ENCODE results near the gene KRTAP10-9. TPM values are rescaled to one million over a fixed set of nuclear protein-coding genes. Genes with fewer than 3 reads are reported as not detected.

Gene KRTAP10-9
- total RNA-seq, 4 donors from 2014 or later, result not detected

GRCh38 chr21:44581158-44581557 lies 45.7 kb upstream of the KRTAP10-9 start:
- peaks cover 5 to 26% (median 9%) of the 10 kb centered on the region in 3 donors for H3K27me3 ChIP-seq
- H3K9me3 ChIP-seq, result peaks cover 0 to 12% (median 0%) of the 10 kb centered on the region in 3 donors
- H3K36me3 ChIP-seq, result no peaks in the 10 kb centered on the region
- no peak for DNase-seq
- no peak for ATAC-seq
- H3K27ac ChIP-seq, result no peak overlapping the region
- TF ChIP-seq POLR2A (IDR thresholded peaks at IDR 0.05), result no peak
- TF ChIP-seq CTCF (IDR thresholded peaks at IDR 0.05 in 4 of 5, conservative IDR thresholded peaks at IDR 0.05 in 1 of 5), result no peak
- in situ Hi-C loops (cut with MboI; ENCODE audit: low sequenced_read_pairs in 4 of 4) (no loop called here), intact Hi-C loops (cut with DNase I; ENCODE audit: low total_unique reads) (no loop called here)
- no peaks in the 10 kb centered on the region for H3K4me1 ChIP-seq
- H3K4me3 ChIP-seq, result no peak overlapping the region

GRCh38 chr21:44582055-44582454 lies 44.8 kb upstream of the KRTAP10-9 start:
- Histone ChIP-seq H3K9me3 (peaks cover 0 to 12% (median 0%) of the 10 kb centered on the region in 3 donors), H3K36me3 (no peaks in the 10 kb centered on the region), H3K4me3 (peak overlapping the region in 1 of 4 donors; percentile 25), H3K27me3 (peaks cover 5 to 28% (median 15%) of the 10 kb centered on the region in 3 donors), H3K27ac (no peak overlapping the region), H3K4me1 (no peaks in the 10 kb centered on the region)
- intact Hi-C loops (cut with DNase I; ENCODE audit: low total_unique reads) (no loop called here), in situ Hi-C loops (cut with MboI; ENCODE audit: low sequenced_read_pairs in 4 of 4) (no loop called here)
- DNase-seq (no peak), ATAC-seq (no peak)
- no peak for TF ChIP-seq POLR2A (IDR thresholded peaks at IDR 0.05)
- no peak for TF ChIP-seq CTCF (IDR thresholded peaks at IDR 0.05 in 4 of 5, conservative IDR thresholded peaks at IDR 0.05 in 1 of 5)

GRCh38 chr21:44583089-44583799 lies 43.6 kb upstream of the KRTAP10-9 start:
- no peak overlapping the region for H3K4me3 ChIP-seq
- intact Hi-C loops (cut with DNase I; ENCODE audit: low total_unique reads) (no loop called here), in situ Hi-C loops (cut with MboI; ENCODE audit: low sequenced_read_pairs in 4 of 4) (no loop called here)
- no peaks in the 10 kb centered on the region for H3K36me3 ChIP-seq
- no peak for ATAC-seq
- TF ChIP-seq CTCF (IDR thresholded peaks at IDR 0.05 in 4 of 5, conservative IDR thresholded peaks at IDR 0.05 in 1 of 5), result no peak
- TF ChIP-seq POLR2A (IDR thresholded peaks at IDR 0.05), result no peak
- H3K27me3 ChIP-seq, result peaks cover 5 to 28% (median 15%) of the 10 kb centered on the region in 3 donors
- peaks cover 0 to 12% (median 0%) of the 10 kb centered on the region in 3 donors for H3K9me3 ChIP-seq
- H3K27ac ChIP-seq, result no peak overlapping the region
- DNase-seq, result no peak
- H3K4me1 ChIP-seq, result no peaks in the 10 kb centered on the region

- ATAC-seq, result no peak
- in situ Hi-C loops (cut with MboI; ENCODE audit: low sequenced_read_pairs in 4 of 4), result no loop called here
- H3K27me3 ChIP-seq, result peaks cover 5 to 28% (median 15%) of the 10 kb centered on the region in 3 donors
These were observed 43.1 kb upstream of the KRTAP10-9 start for GRCh38 chr21:44583800-44584147.

More at GRCh38 chr21:44583800-44584147, 43.1 kb upstream of the KRTAP10-9 start:
- DNase-seq, result no peak
- Histone ChIP-seq H3K36me3 (no peaks in the 10 kb centered on the region), H3K27ac (no peak overlapping the region), H3K4me1 (no peaks in the 10 kb centered on the region), H3K4me3 (no peak overlapping the region), H3K9me3 (peaks cover 0 to 12% (median 0%) of the 10 kb centered on the region in 3 donors)
- no peak for TF ChIP-seq CTCF (IDR thresholded peaks at IDR 0.05 in 4 of 5, conservative IDR thresholded peaks at IDR 0.05 in 1 of 5)
- TF ChIP-seq POLR2A (IDR thresholded peaks at IDR 0.05), result no peak
- intact Hi-C loops (cut with DNase I; ENCODE audit: low total_unique reads), result no loop called here
